Right lung (tissue), 5 donors: ENCODE data around the gene TOMM7. TPM values are rescaled to one million over a fixed set of nuclear protein-coding genes. Genes with fewer than 3 reads are reported as not detected.
"Not testable (repeated sequence)": the region's sequence is repeated elsewhere in the genome, so short reads cannot be mapped to it uniquely, and the experiment has no call there.

Source experiments
- DNase-seq, 2 donors: peaks; one replicate each; pipeline ENCODE4 v3.0.0-alpha.2; 2013
- polyA plus RNA-seq, 5 donors: library from polyadenylated mRNA; unstranded; fragments of 120-200 nt; gene quantifications; one replicate each; pipeline versions ENCODE4 v1.2.1 to v1.2.3, GENCODE V29; 2013; ENCODE audit warnings: inconsistent platforms in 1 of 5, low replicate concordance in 1 of 5; ENCODE audit not compliant: insufficient read length in 5 of 5, insufficient read depth in 1 of 5

Gene TOMM7
- polyA plus RNA-seq, 5 donors: 475 to 581 (median 500) TPM

DNA sequence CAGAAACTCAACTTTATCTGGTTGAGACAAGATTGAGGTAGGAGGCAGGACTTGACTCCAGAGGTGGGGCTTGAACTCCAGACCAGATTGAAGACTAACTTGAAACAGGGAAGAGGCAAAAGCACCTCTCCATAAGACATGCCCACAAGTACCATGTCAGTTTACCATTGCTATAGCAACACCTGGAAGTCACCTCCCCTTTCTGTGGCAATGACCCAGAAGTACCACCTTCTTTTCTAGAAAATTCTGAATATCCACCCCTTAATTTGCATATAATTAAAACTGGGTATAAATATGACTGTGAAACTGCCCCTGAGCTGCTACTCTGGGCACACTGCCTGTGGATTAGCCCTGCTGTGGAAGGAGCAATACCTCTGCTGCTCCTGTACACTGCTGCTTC, 4.9 kb upstream of the TOMM7 start:
- DNase-seq: no peak

DNA sequence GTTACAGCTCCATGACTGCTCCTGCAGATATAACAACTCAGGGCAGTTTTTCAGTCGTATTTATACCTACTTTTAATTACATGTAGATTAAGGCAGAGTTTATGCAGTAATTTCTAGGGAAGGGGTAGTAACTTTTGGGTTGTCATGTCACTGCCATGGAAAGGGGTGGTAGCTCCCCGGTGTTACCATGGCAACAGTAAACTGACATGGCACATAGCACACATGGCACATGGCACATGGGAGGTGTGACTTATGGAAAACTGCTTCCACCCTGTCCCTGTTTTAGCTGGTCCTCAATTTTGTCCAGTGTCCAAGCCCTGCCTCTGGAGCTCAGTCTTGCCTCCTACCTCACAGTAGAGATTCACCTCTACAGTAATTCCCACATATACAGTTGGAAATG, 3.9 kb upstream of the TOMM7 start:
- DNase-seq: no peak

DNA sequence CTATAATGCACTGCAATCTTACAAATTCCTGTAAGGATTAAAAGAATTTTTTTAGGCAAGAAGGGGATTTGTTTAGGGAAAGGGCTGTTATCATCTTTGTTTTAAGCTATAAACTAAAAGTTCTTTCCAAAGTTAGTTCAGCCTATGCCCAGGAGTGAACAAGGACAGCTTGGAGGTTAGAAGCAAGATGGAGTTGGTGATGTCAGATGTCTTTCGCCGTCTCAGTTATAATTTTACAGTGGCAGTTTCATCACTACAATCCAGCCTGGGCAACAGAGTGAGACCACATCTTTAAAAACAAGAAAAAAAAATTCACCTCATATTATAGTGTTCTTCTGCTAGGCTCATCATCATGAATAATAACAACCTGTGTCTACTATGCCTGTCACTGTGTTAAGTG, 2.1 kb upstream of the TOMM7 start:
- DNase-seq: no peak

DNA sequence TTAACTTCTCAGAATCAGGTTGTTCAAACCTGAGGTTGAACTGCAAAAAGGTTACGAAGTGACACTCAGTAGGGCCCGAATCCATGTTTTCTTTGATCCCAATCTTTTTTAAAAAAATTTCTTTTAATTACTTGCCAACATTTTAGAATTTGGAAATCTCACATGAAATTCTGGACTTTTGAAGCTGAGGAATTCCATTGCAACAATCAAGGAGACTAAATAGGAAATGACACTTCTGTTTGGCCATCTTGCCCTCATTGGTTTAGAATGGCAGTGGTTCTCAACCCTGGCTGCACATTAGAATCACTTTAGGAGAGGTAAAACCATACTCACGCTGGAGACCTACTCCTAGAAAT, 471 bp upstream of the TOMM7 start:
- DNase-seq: no peak

DNA sequence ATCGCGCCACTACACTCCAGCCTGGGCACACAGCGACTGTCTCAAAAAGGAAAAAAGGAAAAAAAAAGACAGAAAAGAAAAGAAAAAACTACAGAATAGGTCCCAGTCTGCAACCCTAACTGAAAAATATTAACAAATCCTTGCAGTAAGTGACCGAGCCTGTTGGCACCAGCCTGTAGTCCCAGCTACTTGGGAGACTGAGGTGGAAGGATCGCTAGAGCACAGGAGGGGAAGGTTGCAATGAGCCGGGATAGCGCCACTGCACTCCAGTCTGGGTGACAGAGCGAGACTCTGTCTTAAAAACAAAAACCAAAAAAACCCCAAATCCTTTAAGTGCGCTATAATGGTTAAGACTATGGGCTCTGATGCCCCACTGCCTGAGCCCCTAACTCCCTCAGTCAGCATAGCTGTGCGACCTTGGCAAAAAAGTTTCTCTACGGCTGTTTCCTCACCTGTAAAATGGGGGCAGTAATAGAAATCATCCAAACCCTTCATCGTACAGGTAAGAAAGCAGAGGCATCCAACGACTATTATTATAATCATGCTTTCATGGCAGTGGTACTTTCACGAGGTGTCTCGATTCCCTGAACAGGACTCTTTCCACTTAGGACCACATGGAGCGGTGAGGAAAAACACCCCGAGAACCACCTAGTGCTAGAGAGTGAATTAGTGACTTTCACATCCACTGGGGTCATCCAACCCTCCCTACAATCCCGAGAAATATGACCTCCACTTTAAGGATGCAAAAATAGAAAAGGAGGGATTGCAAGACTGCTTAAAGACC, 755 bp downstream of the TOMM7 start:
- no peak for DNase-seq

DNA sequence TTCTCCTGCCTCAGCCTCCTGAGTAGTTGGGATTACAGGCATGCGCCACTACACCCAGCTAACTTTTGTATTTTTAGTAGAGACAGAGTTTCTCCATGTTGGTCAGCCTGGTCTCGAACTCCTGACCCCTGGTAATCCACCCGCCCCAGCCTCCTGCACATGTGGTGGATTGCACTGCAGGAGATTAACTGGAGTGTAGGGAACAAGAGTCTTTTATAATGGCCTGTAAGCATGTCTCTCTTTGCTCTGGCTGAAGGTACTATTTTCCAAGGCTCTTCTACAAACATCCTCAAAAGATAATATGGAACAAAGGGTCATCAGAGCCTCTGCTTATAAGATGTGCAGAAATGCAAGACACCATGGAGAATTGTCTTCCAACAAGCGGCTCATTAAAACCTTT, 3.2 kb downstream of the TOMM7 start:
- no peak for DNase-seq

DNA sequence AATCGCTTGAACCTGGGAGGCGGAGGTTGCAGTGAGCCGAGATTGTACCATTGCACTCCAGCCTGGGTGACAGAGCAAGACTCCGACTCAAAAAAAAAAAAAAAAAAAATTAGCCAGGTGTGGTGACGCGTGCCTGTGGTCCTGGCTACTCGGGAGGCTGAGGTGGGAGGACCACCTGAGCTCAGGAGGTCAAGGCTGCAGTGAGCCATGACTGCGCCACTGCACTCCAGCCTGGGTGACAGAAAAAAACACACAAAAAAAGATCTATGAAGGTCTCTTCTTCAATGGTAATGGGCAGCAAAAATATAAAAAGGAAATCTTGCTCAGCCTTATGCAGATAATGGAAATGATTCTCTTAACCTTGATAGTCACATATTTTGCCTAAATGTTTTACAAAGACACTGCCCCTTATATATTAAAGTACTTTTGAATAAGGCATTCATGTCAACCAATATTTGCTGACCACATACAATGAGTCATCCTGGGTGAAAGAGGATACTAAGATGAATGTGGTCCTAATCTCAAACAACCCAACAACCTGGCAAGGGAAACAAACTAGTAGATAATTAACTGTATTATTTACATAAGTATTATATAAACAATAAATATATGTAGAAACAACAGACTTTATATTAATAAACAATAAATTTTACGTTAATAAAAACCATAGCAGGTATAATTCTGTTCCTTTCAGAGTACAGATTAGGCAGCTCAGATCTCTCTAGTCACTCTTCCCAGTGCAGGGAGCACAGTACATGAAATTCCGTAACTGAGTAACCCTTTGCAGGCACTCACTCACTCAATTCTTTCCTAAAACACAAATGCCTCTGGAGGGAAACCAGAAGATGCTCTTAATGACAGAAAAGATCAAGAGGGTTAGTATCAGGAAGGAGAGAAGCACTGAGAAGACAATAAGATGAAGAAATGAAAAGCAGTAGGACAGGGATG, 8.1 kb downstream of the TOMM7 start:
- DNase-seq: no peak

DNA sequence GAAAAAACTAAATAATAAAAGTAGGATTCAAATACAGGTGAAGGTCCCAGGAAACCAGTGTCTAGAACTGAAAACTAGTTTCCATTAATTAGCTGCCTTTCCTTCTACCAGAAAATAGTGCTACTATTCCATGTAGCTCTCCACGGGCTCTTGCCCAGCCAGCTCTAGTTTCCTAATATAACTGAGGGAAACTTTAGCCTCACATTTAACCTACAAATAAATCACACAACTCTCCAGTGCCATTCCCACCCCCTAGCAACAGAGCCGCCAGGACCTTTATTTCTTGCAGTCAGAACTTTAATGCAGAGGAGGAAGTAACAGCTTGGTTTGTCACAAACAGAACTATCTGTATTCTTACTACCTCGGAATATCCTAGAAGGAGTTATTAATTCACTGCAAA, 10.3 kb downstream of the TOMM7 start:
- DNase-seq: no peak

DNA sequence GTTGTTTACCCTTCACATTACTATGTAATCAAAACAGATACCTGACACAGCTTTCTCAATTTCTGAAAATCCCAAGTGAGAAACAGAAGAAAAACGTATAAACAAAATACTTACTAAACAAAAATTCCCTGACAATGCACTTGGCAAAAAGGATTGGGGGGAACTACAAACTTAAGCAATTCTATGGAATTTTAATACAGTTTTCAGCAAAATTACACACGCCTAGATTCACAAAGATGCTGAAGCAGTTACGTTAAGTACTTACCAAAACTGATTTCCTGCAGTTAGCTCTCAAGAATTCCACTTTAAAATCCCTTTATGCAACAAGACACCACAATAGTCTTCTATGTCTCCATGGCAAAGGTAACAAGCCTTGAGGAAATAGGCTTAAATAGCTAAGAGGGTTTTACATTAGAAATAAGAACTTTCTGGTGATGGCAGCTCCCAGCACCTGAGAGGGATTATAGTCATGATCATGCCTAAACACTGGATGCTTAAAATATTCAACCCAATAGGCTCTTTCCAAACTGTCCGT, 10.8 kb downstream of the TOMM7 start:
- DNase-seq: no peak

DNA sequence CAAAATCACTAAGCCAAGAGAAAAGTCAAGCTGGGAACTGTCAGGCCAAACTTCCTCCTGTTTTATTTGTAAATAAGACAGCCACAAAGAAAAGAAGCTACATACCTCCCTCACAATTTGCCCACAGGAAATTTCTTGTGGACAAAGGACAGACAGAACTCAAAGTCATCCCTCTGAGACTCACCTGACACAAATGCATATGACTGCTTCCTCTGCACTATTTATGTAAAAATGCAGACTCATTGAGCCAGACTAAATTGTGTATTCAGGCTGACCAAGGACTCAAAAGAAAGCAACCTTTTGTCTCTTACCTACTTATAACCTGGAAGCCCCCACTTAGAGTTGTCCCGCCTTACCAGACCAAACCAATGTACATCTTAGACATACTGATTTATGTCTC, 11.8 kb downstream of the TOMM7 start:
- DNase-seq: no peak

DNA sequence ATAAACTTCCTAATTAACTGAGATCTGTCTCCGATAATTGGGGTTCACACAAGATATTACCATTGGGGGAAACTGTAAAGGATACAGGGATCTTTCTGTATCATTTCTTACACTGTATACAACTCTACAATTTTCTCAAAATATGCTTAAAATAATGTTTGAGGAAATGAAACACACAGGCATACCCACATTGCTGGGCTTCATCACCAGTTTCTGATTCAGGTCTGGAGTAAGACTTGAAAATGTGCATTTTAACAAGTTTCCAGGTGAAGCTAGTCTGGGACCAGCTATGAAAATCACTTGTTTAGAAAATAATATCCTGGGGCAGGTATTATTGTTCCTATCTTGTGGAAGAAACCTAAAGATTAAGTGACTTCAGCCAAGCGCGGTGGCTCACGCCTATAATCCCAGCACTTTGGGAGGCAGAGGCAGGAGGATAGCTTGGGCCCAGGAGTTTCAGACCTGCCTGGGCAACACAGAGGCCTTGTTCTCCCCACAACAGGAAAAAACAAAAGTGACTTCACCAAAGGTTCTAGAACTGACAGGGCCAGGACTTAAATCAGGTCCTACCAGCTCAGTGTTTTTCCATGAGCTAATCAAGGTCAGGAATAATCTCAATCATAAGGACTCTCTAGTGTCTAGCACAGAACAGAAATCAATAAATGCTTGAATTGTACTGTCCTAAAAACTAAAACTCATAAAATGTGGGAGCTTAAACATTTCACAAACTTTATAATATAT, 12.6 kb downstream of the TOMM7 start:
- DNase-seq: no peak

DNA sequence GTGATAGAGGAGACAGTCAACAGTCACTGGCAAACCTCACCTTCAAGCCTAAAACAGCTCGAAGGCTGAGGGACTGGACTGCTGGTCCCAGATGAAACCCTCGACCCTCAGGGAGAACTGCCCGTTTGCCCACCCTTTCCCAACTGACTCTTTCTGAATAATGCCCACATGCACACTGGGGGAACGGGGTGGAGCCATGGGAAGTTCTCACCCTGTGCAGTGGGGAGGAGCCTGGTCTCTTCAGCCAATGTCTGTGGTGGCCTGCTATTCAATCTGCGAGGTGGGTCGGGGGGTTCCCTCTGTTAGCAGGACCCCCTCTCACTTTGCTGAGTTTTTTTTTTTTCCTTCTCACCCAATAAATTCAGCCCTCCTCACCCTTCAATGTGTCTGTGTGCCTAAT, 14.5 kb downstream of the TOMM7 start:
- no peak for DNase-seq

DNA sequence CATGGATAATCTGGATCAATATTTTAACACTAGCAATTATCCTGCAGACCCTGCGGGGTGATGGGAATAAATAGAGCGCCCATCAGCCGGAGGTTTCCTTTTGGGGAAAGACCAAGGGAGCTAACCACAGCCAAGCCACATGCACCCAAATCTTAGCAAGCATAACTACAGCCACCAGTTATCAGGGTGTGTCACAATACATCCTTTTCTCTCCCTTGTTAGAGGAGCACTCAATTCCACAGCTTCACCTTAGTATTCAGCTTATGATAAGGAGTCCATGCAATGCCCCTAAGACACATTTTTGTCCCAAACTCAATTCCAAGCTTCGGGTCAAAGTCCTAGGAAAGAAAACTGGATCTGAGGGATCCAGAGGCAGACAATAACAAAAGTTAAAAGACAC, 15.9 kb downstream of the TOMM7 start:
- no peak for DNase-seq

DNA sequence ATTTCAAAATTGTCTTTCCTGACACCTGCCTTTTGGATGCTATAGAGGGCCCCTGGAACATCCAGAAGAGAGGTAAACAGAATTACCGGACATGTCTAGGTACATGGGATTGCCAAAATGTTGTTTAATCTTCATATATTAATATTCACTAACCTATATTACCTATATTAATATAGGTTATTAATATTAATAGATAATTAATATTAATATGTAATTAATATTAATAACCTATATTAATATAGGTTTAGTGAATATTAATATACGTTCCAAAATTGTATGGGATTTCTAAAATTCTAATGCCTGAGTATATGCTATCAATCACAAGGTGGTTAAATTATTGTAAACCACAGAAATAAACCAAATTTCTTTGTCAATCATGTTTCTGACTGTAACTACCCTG, 17.4 kb downstream of the TOMM7 start:
- no peak for DNase-seq

DNA sequence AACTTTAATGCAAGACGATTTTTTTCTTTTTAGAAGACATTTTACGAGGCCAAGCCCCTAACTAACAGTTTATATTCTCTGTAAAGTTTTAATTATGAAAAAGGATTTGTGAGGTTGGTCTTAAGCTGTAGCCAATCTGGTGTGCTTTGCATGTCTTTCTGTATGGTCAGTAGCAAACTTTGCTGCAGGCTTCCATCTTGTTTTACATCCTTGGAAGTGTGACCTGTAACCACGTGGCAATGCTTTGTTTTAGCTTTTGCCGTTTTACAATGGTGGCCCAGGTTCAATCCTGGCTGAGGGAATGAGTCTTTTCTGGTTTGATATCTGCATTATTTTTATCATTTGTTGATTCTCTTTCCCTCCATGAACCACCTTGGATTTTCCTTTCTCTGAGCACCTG, 19.8 kb downstream of the TOMM7 start:
- DNase-seq: not testable (repeated sequence)

DNA sequence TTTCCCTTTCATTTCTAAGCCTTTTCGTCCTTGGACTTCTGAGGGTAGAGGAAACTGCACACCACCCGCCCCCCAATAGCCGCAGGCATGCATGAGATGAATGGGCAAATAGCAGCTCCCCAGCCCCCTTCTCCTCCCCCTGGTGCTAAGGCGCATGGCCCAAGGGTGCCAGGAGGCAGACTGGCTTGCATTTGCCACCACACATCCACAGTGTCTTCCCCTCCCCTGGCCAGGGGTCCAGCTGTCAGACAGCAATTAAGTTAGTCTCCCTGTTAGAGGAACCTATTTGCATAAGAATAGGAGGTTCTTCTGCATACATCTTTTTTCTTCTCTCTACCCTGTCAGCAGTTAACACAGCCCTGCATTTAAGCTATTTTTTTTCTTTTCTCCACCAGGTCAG, 20.2 kb downstream of the TOMM7 start:
- no peak for DNase-seq

DNA sequence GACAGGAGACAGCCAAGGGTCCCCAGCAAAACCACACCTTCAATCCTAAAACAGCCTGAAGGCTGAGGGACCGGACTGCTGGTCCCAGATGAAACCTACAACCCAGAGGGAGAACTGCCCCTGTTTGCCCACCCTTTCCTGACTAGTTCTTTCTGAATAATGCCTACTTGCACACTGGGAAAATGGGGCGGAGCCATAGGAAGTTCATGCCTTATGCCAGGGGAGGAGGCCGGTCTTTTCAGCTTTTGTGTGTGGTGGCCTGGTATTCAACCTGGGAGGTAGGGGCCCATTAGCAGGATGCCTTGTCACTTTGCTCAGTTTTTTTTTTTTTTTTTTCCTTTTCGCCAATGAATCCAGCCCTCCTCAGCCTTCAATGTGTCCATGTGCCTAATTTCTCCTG, 20.7 kb downstream of the TOMM7 start:
- DNase-seq: no peak

DNA sequence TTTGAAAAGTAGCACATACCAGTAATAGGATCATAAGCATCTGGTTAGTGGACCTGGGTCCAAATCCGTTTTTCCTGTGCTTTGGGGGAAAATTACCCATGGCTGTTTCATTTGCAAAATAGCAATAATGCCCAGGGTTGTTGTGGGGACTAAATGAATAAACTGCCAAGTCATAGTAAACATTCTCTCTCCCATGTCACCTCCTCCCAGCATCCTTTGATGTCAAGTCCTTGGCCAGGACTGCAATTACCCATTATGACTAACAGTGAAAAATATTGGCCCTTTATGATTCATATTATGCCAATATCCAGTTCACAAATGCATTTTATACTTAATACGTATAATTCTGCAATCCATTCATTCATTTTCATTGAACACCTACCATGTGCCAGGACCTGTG, 23.0 kb downstream of the TOMM7 start:
- no peak for DNase-seq

DNA sequence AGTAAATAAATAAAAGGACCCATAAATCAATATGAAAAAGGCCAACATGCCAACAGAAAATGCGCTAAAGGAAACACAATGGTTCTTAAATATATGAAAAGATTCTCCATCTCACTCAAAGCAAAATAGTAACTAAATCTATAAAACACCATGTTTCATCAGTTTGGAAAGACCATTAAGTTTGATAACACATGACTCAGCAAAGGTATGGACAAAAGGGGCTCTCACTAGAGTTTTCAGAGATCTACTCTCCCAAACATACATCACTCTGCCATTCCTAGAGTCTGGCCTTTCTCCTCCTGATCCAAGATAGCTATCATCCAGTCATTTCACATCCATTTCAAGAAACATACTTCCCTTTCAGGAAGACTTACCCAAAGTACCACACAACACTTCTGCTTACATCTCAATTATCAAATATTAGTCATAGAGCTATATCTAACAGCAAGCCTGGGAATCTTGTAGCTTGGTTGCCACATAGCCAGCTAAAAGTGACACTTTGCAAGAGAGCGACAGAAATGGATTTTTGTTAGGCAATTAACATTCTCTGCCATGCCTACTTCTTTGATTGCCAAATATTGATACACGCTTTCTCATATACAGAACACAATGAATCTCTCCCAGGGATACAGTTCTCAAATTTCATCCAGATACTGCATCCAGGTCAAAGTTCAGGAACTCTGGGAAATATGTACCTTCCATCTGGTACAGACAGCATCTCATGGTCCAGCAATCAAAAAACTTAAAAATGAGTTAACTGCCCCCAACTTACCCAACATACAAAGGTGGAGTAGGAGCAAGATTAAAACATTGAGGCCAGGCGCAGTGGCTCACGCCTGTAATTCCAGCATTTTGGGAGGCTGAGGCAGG, 28.8 kb downstream of the TOMM7 start:
- DNase-seq: no peak

DNA sequence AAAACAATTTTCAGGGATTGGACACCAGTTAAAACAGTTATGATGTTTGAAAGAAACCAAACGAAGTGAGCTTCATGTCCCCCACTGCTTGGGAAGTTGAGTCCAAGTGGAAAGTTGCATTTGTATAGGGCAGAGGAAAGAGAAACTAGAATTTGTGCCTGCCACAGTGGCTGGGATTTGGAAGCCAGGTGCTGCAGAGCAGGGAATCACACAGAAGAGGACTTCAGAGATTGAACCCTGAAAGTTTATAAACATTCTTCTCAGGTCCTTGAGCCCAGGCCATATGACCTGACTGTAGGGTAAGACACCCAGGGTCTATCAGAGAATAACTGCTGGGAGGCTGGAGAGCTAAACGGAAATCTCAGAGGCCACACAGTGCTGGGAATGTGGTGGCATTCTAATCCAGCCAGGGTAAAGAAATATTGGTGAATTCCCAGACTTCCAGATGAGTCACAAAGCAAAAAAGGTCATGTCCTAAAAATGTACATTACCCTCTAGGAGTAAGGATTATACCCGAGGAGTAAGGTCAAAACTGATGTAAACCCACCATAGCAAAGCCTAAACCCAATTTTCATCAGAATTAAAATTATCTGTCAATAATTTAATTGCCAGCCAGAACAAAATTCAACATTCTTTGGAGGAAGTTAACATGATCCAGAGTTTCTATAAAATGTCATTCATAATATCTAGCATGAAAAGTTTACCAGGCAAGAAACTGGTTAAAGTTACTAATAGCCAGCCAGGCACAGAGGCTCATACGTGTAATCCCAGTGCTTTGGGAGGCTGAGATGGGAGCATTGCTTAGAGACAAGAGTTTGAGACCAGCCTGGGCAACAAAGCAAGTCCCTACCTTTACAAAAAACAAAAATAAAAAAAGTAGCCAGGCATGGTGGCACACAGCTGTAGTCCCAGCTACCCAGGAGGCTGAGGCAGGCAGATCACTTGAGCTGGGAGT, 31.2 kb downstream of the TOMM7 start:
- DNase-seq: no peak
